Measurements from ENCODE around the gene TDRD10. TPM values are rescaled to one million over a fixed set of nuclear protein-coding genes. Genes with fewer than 3 reads are reported as not detected.

The TDRD10 gene
- total and polyA plus RNA-seq, 2 of the 8 experiments (the other 6 are each of a cell fraction or from before 2014, with no cell fraction given): 0.15 to 0.27 TPM

DNA sequence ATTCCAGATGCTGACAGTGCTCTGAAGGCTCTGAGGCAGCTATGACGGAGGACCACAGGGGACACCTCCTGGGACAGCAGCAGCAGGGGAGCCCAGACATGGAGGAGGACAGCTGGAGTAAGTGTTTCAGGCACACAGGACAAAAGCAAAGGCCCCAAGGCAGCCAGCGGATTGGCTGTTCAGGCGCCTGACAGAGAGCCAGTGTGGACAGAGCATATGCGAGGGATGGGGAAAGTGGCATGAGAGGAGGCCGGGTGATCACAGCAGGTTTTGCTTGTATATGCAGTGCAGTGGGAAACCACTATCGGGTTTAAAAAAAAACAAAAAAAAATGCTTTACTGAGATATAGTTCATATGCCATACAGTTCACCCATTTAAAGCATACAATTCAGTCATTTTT lies 84.6 kb downstream of the TDRD10 start:
- Histone ChIP-seq H3K23me2 (ENCODE audit: low read depth, low read length) (no peaks in the 10 kb centered on the region), H3K56ac (replicated peaks; ENCODE audit: insufficient read length, low read depth, low read length) (no peak overlapping the region), H4K91ac (replicated peaks; ENCODE audit: insufficient read length, low read length) (no peak overlapping the region), H3K4ac (replicated peaks; ENCODE audit: insufficient read length, low read depth, low read length) (no peak overlapping the region), H2AK5ac (ENCODE audit: low read depth, low read length) (no peak overlapping the region), H3K9ac (replicated peaks in 1 of 4; ENCODE audit: extremely low read depth in 1 of 4, low read depth in 3 of 4, low read length in 3 of 4) (no peak overlapping the region), H3K79me2 (ENCODE audit: control insufficient read depth in 1 of 2, insufficient read depth in 2 of 2, low read length in 2 of 2) (no peaks in the 10 kb centered on the region), H2BK12ac (ENCODE audit: low read depth, low read length) (no peak overlapping the region), H3K4me2 (ENCODE audit: insufficient read depth in 1 of 2, low read depth in 2 of 2, low read length in 2 of 2) (no peak overlapping the region), H2BK15ac (ENCODE audit: low read length) (no peak overlapping the region), H3K4me3 (ENCODE audit: extremely low read depth in 1 of 4, insufficient read depth in 2 of 4, low read depth in 3 of 4, low read length in 4 of 4) (no peak overlapping the region), H3K79me1 (ENCODE audit: low read depth, low read length) (0 out of 2 replicates have a peak, but pooled peaks cover 2% of the 10 kb centered on the region), H4K20me1 (replicated peaks in 1 of 2; ENCODE audit: control insufficient read depth in 1 of 2, insufficient read depth in 2 of 2, low read length in 2 of 2) (peaks cover 14% of the 10 kb centered on the region in 2 experiments), H4K5ac (ENCODE audit: insufficient read length, low read depth, low read length) (no peak overlapping the region), H3K27ac (ENCODE audit: low read depth, low read length) (no peak overlapping the region), H3K9me3 (ENCODE audit: insufficient read depth in 2 of 2, low read depth in 1 of 2, low read length in 1 of 2) (no peaks in the 10 kb centered on the region), H3K36me3 (ENCODE audit: control insufficient read depth in 2 of 4, insufficient read depth in 4 of 4, low read length in 3 of 4) (peaks cover 71 to 100% (median 94%) of the 10 kb centered on the region in 4 experiments), H2BK5ac (ENCODE audit: low read depth, low read length) (no peak overlapping the region), H4K8ac (ENCODE audit: extremely low read depth, insufficient read depth, low read length) (no peak overlapping the region), H3K4me1 (replicated peaks in 1 of 4; ENCODE audit: control insufficient read depth in 3 of 4, insufficient read depth in 4 of 4, low read length in 3 of 4) (no peaks in the 10 kb centered on the region), H2BK120ac (replicated peaks; ENCODE audit: low read depth, low read length) (no peak overlapping the region), H3K14ac (ENCODE audit: insufficient read length) (no peak overlapping the region), H2AFZ (ENCODE audit: low read length) (no peak overlapping the region), H3K18ac (ENCODE audit: extremely low read depth, low read length) (no peak overlapping the region), H2BK20ac (ENCODE audit: low read length) (no peak overlapping the region), H3K27me3 (replicated peaks in 1 of 4; ENCODE audit: control insufficient read depth in 3 of 4, extremely low read depth in 1 of 4, insufficient read depth in 3 of 4, low read length in 3 of 4) (no peaks in the 10 kb centered on the region), H3K23ac (ENCODE audit: insufficient read length) (no peak overlapping the region)
- DNase-seq (ENCODE audit: low read depth in 1 of 2, low spot score in 2 of 2): no peak
- POLR2A ChIA-PET (ENCODE audit: partially characterized antibody): no interaction called here
- WGBS, 2 experiments (ENCODE audit: extremely low coverage in 1 of 2, insufficient coverage in 1 of 2, insufficient read length in 1 of 2, insufficient replicate concordance in 2 of 2, low coverage in 1 of 2, low lambda C conversion rate in 2 of 2, missing lambda C conversion rate in 1 of 2): 93% methylated on average over 6 of the region's 6 CpGs; no CpG with 5 or more reads in 1 of the 2 experiments
- CTCF ChIA-PET (ENCODE audit: partially characterized antibody): interaction anchor here (1.4 kb wide), 1 partner anchor 27 kb away, joined by 3 read pairs; no protein-coding TSS in a partner anchor
- no peak for FAIRE-seq
- TF ChIP-seq EZH2 (IDR thresholded peaks at IDR 0.05; ENCODE audit: low read depth, low read length, severe bottlenecking) (no peak), SAP30 (IDR thresholded peaks at IDR 0.05; ENCODE audit: insufficient read depth, insufficient replicate concordance, low read length) (no peak), YY1 (IDR thresholded peaks at IDR 0.05; ENCODE audit: low read depth, low read length) (no peak)

Measured in H1 (cell line).